ENCODE data around the gene SPATS2L.

GRCh38 chr2:200324362-200324761, 17.9 kb downstream of the SPATS2L start:
- TF ChIP-seq CTCF (IDR thresholded peaks at IDR 0.05) (no peak), POLR2A (IDR thresholded peaks at IDR 0.05) (no peak)
